SH-SY5Y (cell line): Measurements from ENCODE around the gene TYW3.

Source experiments
- GATA2 ChIP-seq: IDR thresholded peaks from 2 replicates; pipeline ENCODE4 v1.6.1; 2011; ENCODE audit warnings: mild to moderate bottlenecking, low read depth, low read length
- GATA3 ChIP-seq: IDR thresholded peaks from 2 replicates; pipeline ENCODE4 v1.6.1; 2011; ENCODE audit warnings: low read depth, mild to moderate bottlenecking, low read length, moderate library complexity

- no peak for TF ChIP-seq GATA3
- TF ChIP-seq GATA2 = no peak
Measured at GRCh38 chr1:74763807-74764206, 30.9 kb downstream of the TYW3 start.
